ENCODE data around the gene CDH4.
"Not testable (repeated sequence)": the region's sequence is repeated elsewhere in the genome, so short reads cannot be mapped to it uniquely, and the experiment has no call there.

Gene CDH4

GRCh38 chr20:61940491-61940890 lies 688.4 kb downstream of the CDH4 start:
- in situ Hi-C loops (cut with HindIII; ENCODE audit: low sequenced_read_pairs): no loop called here
- DNase-seq (ENCODE audit: low read depth, low spot score): no peak
- H3K4me3 ChIP-seq (ENCODE audit: low read depth, low read length): no peak overlapping the region
- TF ChIP-seq, protein P1, sequence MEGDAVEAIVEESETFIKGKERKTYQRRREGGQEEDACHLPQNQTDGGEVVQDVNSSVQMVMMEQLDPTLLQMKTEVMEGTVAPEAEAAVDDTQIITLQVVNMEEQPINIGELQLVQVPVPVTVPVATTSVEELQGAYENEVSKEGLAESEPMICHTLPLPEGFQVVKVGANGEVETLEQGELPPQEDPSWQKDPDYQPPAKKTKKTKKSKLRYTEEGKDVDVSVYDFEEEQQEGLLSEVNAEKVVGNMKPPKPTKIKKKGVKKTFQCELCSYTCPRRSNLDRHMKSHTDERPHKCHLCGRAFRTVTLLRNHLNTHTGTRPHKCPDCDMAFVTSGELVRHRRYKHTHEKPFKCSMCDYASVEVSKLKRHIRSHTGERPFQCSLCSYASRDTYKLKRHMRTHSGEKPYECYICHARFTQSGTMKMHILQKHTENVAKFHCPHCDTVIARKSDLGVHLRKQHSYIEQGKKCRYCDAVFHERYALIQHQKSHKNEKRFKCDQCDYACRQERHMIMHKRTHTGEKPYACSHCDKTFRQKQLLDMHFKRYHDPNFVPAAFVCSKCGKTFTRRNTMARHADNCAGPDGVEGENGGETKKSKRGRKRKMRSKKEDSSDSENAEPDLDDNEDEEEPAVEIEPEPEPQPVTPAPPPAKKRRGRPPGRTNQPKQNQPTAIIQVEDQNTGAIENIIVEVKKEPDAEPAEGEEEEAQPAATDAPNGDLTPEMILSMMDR (IDR thresholded peaks at IDR 0.05; ENCODE audit: low read depth, low read length): no peak

DNA sequence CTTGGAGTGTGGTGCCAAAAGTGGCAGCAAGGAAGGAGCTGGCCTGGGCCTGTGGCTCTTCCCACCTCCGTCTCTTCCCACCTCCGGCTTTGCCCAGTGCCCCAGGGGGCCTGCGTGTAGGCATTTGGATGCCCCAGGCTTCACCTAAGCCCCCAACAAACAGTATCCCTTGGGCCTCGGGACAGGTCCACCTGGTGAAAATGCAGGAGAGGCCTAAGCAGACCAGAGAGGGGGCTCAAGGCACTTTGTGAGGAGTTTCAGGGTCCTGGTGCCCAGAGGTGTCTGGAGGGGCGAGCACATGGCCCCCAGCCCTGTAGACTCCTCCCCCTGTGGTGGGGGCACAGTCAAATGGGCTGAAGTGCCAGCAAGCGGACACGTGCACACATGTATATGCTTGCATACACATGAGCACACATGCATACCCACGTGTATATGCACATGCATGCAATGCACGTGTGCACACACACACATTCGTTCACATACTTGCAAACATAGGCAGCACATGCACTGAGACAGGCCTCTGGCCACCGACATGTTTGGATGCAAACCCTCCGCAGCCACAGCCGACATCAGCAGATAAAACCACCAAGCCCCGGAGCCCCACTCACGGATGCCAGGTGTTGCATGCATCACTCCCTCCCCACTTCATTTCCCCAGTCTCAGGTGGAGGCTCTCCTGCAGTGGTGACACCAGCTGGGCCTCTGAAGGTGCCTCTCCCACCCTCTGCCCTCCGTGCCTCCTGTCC lies 689.1 kb downstream of the CDH4 start:
- TF ChIP-seq, protein P1 (IDR thresholded peaks at IDR 0.05; ENCODE audit: low read depth, low read length): no peak
- H3K4me3 ChIP-seq (ENCODE audit: low read depth, low read length): no peak overlapping the region
- in situ Hi-C loops (cut with HindIII; ENCODE audit: low sequenced_read_pairs): no loop called here
- DNase-seq (ENCODE audit: low read depth, low spot score): no peak

DNA sequence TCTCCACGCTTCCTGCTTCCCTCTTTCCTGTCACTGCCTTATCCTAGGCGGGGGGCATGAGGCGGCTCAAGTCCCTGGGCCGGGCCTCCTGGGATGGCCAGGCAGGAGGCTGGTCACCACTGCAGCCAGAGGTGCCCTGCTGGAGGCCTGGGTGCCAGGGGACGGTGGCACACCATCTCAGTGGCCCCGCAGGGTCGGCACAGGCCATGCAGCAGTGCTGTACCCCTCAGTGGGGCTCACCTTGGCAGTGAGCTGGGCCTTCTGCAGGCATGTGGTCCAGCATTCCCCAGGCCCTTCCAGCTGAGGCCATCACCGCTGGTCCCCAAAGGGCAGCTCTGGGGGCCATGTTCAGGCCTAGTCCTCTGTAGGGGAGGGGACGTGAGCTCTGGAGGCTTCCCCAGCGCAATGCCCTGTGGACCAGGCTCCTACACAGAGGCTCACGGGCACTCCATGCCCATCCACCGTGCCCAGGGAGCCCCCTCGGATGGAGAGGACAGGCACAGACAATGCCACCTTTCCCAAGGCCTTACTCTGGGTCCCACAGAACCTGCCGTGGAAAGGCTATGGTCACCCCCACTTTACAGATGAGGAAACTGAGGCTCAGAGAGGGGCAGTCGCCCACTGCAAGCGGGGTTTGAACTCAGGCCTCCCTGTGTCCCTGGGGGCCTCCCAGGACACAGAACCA lies 689.8 kb downstream of the CDH4 start:
- H3K4me3 ChIP-seq (ENCODE audit: low read depth, low read length): no peak overlapping the region
- in situ Hi-C loops (cut with HindIII; ENCODE audit: low sequenced_read_pairs): no loop called here
- no peak for DNase-seq (ENCODE audit: low read depth, low spot score)
- TF ChIP-seq, protein P1 (IDR thresholded peaks at IDR 0.05; ENCODE audit: low read depth, low read length): no peak

DNA sequence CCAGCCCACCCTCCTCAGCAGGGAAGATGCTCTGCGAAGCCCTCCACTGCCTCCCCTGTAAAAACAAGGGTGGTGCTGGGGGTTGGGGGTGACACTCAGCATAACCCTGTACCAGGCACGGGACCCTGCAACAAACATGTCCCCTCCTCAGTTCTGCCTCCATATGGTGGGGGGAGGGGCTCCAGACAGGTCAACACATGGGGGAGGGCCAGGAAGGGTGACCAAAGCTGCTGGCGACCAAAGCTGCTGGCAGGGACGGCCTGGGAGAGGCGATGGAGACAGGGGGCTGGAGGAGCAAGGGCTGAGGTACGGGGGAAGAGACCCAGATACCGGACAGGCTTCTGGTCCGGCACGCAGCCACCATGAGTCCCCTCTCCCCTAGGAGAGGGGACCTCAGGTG lies 690.5 kb downstream of the CDH4 start:
- TF ChIP-seq, protein P1 (IDR thresholded peaks at IDR 0.05; ENCODE audit: low read depth, low read length): no peak
- no peak overlapping the region for H3K4me3 ChIP-seq (ENCODE audit: low read depth, low read length)
- no peak for DNase-seq (ENCODE audit: low read depth, low spot score)
- in situ Hi-C loops (cut with HindIII; ENCODE audit: low sequenced_read_pairs): no loop called here

GRCh38 chr20:61944967-61945366 lies 692.9 kb downstream of the CDH4 start:
- DNase-seq (ENCODE audit: low read depth, low spot score); H3K4me3 ChIP-seq (ENCODE audit: low read depth, low read length); in situ Hi-C loops (cut with HindIII; ENCODE audit: low sequenced_read_pairs): not testable (repeated sequence)

DNA sequence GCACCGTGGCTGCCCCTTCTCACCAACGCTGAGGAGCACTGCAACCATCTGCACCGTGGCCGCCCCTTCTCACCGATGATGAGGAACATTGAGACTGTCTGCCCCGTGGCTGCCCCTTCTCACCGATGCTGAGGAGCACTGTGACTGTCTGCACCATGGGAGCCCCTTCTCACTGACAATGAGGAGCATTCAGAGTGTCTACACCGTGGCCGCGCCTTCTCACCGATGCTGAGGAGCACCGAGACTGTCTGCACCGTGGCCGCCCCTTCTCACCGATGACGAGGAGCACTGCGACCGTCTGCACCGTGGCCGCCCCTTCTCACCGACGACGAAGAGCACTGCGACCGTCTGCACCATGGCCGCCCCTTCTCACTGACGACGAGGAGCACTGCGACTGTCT lies 693.4 kb downstream of the CDH4 start:
- DNase-seq (ENCODE audit: low read depth, low spot score); in situ Hi-C loops (cut with HindIII; ENCODE audit: low sequenced_read_pairs); H3K4me3 ChIP-seq (ENCODE audit: low read depth, low read length): not testable (repeated sequence)

GRCh38 chr20:61948056-61948455 lies 696.0 kb downstream of the CDH4 start:
- in situ Hi-C loops (cut with HindIII; ENCODE audit: low sequenced_read_pairs); H3K4me3 ChIP-seq (ENCODE audit: low read depth, low read length); DNase-seq (ENCODE audit: low read depth, low spot score): not testable (repeated sequence)

- in situ Hi-C loops (cut with HindIII; ENCODE audit: low sequenced_read_pairs): no loop called here
- H3K4me3 ChIP-seq (ENCODE audit: low read depth, low read length): no peak overlapping the region
- TF ChIP-seq, protein P1 (IDR thresholded peaks at IDR 0.05; ENCODE audit: low read depth, low read length): no peak
- DNase-seq (ENCODE audit: low read depth, low spot score): no peak
Observed at GRCh38 chr20:61948586-61949362, 696.7 kb downstream of the CDH4 start.

Data from astrocyte of the spinal cord (primary cell).